LNCaP clone FGC (cell line): ENCODE data around the gene PRKCE.
A peak's percentile ranks its signal among the peaks of the same experiment; 100 is the strongest.

Experiments
- DNase-seq: peaks from one replicate; pipeline ENCODE4 v3.0.0-alpha.2; 2011; ENCODE audit warnings: low read depth
- H3K4me3 ChIP-seq: 2 replicates; pipeline ENCODE4 v1.5.1; 2011; ENCODE audit warnings: mild to moderate bottlenecking, low read depth, low read length, control low read depth
- TF ChIP-seq, protein P1 (sequence below): IDR thresholded peaks from 2 replicates; pipeline ENCODE4 v1.5.1; 2012; ENCODE audit warnings: mild to moderate bottlenecking; ENCODE audit not compliant: control insufficient read depth, insufficient read depth; ENCODE audit errors: extremely low read depth

Gene PRKCE

DNA sequence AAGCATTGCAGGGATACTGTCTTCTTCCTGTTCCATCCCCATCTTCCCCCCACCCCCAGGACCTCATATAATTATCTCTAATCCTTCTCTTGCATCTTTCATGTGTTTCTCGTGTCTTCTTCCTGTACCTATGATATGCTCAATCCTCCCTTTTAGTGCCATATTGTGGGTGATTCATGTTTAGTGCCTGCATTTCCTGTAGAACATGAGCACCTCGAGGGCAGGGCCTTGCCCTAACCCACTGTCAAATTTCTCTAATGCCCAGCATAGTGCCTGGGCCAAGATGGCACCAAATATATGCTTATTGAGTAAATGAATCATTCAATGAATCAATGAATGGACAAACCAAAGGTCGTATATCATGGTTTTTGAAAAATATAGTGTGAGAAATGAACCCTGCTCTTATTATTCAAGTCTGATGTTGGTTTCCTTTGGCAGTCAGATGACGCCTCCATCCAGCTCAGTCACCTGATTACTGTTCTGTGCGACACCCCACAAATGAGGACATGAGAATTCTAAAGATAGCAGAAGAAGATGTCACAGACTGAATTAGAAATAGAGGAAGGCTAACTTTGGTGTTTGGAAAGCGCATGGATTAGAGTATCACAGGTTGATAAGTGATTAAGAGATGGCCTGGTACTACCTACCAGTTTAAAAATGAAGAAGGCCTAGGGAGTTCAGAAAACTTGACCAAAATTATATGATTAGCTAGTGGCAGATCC lies 278.4 kb downstream of the PRKCE start:
- TF ChIP-seq, protein P1, sequence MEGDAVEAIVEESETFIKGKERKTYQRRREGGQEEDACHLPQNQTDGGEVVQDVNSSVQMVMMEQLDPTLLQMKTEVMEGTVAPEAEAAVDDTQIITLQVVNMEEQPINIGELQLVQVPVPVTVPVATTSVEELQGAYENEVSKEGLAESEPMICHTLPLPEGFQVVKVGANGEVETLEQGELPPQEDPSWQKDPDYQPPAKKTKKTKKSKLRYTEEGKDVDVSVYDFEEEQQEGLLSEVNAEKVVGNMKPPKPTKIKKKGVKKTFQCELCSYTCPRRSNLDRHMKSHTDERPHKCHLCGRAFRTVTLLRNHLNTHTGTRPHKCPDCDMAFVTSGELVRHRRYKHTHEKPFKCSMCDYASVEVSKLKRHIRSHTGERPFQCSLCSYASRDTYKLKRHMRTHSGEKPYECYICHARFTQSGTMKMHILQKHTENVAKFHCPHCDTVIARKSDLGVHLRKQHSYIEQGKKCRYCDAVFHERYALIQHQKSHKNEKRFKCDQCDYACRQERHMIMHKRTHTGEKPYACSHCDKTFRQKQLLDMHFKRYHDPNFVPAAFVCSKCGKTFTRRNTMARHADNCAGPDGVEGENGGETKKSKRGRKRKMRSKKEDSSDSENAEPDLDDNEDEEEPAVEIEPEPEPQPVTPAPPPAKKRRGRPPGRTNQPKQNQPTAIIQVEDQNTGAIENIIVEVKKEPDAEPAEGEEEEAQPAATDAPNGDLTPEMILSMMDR = no peak
- DNase-seq = no peak
- no peak overlapping the region for H3K4me3 ChIP-seq

DNA sequence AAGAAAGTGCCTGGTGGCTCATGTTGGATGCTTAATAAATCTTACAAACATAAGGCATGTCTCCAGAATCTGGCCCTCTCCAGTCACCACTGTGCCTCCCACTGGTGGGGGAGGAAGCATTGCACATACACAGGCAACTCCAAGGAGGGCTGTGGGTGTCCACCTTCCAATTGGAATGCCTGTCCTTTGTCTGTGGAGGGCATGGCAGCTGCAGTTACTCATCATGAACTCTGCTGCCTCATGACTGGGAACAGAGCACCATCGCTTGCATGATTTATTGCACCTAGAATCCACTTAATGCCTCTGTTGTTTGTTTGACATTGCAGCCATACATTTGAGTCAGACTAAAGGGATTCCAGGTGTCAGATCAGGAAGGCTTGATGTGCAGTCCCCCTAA lies 278.9 kb downstream of the PRKCE start:
- TF ChIP-seq, protein P1 = no peak
- no peak for DNase-seq
- H3K4me3 ChIP-seq = no peak overlapping the region

DNA sequence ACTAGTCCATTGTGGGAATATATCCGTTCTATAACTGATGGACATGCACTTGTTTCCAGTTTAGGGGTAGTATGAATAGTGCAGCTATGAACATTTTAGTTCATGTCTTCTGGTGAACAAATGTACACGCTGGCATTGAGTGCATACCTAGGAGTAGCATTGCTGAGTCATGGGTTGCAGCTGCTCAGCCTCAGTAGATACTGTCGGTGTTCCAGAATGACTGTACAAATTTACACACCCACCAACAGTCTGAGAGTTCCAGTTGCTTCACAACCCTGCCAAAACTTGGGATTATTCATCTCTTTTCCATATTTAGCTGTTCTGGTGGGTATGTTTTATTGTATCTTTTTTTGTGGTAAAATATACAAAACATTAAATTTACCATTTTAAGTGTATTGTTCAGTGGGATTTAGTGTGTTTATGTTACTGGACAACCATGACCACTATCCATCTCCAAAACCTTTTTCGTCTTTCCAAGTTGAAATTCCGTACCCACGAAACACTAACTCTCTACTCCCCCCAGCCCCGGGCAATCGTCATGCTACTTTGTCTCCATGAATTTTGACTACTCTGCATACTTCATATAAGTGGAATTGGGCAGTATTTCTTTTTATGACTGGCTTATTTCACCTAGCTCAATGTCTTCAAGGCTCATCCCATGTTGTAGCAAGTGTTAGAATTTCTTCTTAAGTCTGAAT lies 281.0 kb downstream of the PRKCE start:
- no peak overlapping the region for H3K4me3 ChIP-seq
- DNase-seq = no peak
- TF ChIP-seq, protein P1 = no peak

DNA sequence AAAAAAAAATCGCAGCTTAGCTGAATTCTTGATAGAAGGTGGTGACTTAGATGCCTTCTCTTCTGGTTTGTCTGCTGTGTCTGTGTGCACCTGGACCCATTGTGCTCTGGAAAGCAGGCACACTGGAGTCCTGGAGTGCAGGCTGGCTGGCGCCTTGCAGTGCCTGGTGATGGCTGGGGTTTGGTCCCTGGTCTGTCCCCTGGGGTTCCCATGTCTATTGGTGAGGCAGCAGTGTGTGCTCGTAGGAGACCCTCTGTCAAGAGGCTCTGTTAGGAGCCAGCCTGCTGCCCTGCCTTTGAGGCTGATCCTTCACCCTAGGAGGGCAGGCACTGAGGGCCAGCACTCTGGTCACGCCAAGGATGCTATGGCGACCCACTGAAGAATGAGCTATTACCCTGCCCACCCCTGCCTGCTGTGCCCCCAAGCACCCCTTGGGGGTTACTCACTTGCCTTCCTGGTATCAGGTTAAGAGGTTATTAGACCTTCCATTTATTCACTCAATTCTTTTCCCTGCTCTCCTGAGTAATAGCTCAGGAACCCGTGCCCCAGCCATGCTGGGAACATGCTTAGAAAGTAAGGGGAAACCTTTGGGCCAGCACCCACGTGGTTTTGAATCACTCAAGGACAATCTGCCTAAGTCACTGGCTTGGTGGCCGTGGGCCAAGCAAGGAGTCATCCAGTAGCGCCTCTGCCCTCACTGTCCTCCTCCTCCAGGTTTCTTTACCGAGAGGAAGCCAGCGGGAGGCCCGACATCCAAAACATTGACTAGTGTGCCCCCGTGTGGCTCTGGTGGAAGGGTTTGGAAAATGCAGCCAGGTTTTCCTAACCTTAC lies 284.5 kb downstream of the PRKCE start:
- DNase-seq = peak; percentile 86
- H3K4me3 ChIP-seq = no peak overlapping the region
- TF ChIP-seq, protein P1 = peak; percentile 67

DNA sequence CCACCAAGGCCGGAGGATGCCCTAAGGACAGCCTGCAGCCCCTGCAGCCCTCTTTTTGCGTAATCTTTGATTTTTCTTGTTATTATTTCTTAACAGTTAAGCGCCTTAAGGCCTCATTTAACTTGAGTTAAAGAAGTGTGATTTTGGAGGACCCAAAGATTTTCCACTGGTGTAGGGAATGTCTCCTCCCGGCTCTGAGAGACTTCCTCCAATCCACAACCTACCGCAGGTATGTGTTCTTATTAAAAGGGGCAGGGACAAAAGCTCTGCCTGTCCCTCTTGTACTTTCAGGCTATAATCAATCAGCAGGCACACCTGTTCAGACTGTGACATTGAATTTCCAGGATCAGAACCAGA lies 285.1 kb downstream of the PRKCE start:
- no peak for DNase-seq

DNA sequence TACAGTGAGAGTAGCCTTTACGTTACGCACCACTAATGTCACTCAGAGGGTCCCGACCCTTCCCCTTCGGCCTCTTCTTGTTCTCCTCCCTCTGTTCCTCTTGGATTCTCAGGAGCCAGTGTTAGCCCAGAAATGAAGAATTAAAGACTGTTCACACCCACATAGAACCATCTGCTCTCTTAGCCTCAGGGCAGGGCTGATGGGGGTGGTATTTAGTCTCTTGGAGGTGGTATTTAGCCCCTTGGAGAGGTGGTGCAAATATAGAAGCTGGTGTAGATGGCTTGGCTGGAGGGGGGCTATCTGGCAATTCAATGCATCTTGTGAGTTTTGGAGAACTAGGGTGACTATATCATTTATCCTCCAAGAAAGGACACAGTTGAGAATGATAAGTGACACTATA lies 286.5 kb downstream of the PRKCE start:
- no peak overlapping the region for H3K4me3 ChIP-seq
- TF ChIP-seq, protein P1 = no peak
- no peak for DNase-seq

More for the DNA sequence above, 285.1 kb downstream of the PRKCE start:
- TF ChIP-seq, protein P1 = no peak
- H3K4me3 ChIP-seq = no peak overlapping the region
